Activated CD4-positive, alpha-beta T cell treated with anti-CD3 and anti-CD28 coated beads, Interleukin-2, amount 50 U/mL, for 4 hours (primary cell): ENCODE results near the gene OXTR.
"Not testable (repeated sequence)": the region's sequence is repeated elsewhere in the genome, so short reads cannot be mapped to it uniquely, and the experiment has no call there.

ENCODE experiments used
- DNase-seq, 2 experiments: peaks; one replicate each; pipeline ENCODE4 v3.0.0-alpha.2; 2020

OXTR gene

DNA sequence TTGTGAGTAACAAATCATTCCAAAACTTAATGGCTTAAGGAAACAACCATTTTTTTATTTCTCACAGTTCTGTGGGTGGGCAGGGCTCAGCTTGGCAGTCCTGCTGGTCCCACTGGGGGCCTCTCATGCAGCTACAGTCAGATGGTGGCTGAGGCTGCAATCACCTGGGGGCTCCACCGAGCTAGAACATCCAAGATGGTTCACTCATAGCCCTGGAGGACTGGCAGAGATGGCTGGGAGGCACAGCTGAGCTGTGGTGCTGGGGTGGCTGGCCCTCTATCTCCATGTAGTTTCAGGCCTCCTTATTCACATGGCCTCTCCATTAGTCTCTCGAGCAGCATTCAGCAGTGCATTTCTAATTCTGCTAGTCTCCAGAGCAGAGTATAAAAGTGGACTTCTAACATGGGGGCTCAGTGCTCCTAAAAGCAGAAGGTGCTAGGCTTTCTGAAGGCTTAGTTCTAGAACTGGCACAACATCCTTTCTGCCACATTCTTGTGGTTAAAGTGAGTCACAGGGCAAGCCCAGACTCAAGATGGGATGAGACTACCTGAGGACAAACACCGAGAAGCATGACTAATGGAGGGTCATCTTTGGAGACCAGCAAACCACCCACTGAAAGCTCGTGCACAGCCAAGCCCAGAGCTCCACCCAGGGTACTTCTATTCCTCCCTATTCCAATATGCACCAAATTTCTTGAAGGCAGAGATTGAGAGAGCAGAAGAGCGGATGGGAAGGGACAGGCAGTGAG lies 29.5 kb downstream of the OXTR start:
- no peak for DNase-seq

DNA sequence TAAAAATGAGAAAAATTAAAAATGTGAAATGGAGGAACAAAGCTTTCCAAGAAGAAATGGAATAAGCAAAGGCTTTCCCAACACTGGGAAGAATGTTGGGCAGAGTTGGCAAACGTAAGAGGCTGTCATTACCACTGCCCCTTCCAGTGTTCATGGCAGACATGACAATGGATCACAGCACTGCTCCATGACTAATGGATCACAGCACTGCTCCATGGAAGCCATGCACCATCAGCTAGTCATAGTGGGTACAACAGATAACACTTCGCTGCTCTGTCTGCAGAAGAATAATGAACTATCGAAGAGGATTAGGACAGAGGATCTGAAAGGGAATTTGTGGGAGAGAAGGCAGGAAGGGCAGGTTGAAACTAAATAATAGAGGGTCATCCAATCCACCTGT lies 30.8 kb downstream of the OXTR start:
- DNase-seq, result no peak

DNA sequence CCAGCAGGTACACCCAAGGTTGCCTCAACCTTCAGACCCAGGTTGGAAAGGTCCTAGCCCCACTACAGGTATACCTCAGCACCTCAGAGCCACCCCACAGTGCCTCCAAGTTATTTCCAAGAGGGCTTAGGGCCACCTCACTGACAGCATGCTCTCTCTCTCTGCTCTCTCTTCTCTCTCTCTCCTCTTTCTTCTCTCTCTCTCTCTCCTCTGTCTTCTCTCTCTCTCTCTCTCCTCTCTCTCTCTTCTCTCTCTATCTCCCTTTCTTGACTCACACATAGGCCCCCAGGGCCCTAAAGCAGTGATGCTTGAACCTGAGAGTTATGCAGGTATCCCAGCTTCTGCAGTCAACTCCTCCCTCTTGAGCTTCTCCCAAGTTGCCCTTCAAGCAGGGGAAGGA lies 31.6 kb downstream of the OXTR start:
- no peak for DNase-seq

DNA sequence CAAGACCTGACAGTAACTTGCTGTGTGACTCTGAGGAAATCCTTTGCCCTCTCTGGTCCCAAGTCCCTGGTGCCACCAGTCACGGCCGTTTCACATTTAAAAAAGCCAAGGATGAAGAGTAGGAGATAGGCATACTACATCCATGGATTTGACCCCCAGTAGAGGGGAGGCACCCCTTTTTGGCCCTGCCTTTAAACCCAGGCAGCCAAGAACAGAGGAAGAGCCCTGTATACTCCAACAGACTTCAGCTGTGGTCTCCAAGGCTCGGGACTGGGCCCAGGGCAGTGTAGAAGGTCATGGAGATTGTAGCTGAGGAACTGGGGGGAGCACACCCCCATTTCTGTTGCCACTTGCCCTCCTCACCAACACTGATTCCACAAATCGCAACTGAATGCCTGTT lies 32.1 kb downstream of the OXTR start:
- no peak for DNase-seq

DNA sequence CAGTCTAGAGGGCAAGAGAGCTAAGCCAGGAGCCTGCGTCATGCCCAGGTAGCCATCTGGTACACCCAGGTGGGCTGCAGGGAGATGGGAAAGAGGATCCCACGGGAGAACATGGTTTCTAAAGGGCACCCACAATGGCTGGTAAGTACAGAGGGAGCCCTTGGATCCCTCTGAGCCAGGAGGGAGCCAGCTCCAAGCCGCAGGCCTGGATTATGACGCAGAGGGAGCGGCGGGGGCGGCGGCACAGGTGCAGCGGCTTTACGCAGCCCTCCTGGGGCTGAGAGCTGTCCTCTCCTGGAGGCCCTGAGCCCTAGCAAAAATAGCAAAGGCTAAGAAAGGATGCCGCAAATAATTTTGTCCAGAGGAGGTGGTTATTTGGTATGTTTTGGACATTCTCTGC lies 33.0 kb downstream of the OXTR start:
- DNase-seq, result no peak

DNA sequence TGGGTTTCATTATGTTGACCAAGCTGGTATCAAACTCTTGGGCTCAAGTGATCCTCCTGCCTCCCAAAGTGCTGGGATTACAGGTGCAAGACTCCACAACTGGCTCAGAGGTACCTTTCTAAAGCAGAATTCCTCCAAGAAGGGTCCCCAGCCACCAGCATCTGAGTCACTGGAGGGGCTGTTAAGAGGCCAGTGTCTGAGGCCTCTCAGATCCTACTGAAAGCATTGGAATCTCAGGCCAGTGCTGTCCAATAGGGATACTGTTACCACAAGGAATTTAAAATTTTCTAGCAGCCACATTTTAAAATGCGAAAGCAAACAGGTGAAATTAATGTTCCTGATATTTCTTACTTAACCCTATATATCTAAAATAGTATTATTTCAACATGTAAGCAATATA lies 34.5 kb downstream of the OXTR start:
- no peak for DNase-seq

DNA sequence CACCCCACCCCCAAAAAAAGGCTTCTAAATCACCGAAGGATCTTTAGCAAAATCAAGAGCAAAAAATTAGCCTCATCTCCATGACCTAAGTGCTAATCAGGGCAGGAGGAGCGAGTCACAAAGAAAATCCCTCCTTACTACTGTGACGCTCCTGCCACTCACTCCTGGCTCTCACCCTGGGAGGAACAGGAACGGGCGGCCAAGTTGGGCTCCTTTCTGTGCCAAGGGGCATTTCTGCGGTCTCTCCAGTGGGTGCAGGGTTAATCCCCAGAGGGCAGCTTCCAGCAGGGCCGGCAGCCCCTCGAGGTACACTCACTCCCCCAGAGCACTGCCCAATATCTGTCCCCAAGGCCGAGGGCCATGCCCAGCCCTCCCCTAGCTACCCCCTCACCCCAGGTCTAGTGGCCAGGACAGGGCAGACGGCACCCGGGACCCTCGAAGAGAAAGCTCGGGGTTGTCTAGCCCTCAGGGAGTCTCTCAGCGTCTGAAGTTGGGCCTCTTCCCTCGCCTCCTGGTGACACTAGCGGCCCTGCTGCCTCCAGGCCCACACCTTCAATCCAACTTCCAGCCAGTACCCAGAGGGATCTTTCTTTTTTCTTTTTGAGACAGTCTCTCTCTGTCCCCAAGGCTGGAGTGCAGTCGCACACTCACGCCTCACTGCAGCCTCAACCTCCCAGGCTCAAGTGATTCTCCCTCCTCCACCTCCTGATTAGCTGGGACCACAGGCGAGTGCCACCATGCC lies 35.1 kb downstream of the OXTR start:
- no peak for DNase-seq

DNA sequence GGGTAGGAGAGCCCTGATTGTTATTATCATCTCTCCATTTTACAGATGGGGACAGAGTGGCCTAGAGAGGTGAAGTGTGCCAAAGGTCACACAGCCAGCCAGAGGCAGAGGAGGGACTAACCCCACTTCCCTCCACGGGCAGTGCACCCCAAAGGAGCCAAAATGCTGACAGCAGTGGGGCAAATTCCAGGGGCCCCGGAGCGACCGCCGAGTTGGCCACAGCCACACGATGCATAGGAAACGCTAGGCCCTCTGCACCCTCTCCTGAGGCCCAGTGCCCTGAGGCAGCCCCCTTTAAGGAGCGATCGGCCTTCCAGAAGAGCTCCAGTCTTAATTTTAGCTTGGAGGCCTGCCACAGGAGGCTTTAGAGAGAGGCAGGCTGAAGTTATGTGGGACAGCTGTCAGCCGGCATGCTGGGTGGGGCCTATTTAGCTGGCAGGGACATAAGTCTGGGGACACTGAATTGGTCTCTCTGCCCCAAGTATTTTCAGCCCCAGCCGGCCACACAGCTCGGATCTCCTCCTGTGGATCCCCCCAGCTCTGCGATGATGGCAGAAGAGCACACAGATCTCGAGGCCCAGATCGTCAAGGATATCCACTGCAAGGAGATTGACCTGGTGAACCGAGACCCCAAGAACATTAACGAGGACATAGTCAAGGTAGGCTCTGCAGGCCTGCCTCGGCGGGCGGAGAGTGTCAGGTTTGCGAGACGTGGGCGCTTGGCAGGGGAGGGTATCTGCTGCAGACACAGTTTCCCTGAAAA lies 35.9 kb downstream of the OXTR start, which contains the start of gene CAV3:
TSS of gene CAV3 (plus strand) at position 471 of the 763 bp plus-strand sequence. CDS start at position 546, 75 bp downstream.
- DNase-seq, result no peak

DNA sequence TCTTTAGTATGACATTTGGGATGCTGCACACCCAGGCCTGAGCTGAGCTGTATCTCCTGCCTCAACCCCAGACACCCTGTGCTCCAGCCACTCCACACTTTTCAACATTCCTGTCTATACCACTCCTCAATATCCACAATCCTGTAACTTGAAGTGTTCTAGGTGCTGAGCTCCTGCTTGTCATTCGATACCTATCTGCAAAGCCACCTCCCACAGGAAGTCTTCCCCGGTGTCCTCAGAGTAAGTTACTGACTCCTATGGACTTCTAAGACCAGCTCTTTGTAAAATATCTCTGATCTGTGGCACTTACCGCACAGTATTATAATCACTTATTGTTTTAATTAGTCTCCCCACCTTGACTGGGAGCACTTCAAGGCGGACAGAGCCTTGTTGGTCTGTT lies 37.0 kb downstream of the OXTR start:
- DNase-seq, result no peak

DNA sequence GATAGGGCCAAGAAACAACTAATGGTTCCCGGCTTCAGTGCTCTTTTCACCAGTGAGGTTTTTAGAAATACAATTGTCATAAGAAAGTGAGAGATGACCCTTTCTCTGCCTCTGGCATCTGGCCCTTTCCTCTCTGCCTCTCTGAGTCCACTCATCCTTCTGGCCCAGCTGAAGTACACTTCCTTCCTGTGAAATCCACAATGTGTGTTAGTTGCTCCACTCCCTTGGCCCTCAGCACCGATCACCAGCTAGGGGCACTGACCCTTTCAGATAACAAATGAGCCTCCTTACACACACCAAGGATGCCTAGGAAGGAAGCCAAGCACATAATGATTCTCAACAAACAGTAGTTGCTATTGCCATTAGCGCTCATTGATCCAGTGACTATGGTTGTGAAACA lies 38.8 kb downstream of the OXTR start:
- DNase-seq, result no peak

DNA sequence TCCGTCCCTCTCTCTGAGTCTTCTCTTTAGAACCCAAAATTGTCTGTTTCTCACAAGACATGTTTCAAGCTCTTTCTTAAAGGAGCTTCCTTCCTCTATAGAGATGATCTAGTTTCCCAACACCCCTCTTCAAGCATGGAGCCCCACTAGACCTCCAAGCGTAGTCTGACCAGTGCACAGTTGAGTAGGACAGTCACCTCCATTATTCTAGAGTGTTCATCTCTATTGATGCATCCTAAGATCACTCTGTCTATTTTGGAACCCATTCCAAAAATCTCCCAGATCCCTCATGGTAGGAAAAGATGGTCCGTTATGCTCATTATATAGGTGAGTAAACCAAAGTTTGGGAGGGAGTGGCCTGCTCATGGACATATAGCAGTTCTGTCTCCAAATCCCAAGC lies 39.9 kb downstream of the OXTR start:
- DNase-seq, result no peak

DNA sequence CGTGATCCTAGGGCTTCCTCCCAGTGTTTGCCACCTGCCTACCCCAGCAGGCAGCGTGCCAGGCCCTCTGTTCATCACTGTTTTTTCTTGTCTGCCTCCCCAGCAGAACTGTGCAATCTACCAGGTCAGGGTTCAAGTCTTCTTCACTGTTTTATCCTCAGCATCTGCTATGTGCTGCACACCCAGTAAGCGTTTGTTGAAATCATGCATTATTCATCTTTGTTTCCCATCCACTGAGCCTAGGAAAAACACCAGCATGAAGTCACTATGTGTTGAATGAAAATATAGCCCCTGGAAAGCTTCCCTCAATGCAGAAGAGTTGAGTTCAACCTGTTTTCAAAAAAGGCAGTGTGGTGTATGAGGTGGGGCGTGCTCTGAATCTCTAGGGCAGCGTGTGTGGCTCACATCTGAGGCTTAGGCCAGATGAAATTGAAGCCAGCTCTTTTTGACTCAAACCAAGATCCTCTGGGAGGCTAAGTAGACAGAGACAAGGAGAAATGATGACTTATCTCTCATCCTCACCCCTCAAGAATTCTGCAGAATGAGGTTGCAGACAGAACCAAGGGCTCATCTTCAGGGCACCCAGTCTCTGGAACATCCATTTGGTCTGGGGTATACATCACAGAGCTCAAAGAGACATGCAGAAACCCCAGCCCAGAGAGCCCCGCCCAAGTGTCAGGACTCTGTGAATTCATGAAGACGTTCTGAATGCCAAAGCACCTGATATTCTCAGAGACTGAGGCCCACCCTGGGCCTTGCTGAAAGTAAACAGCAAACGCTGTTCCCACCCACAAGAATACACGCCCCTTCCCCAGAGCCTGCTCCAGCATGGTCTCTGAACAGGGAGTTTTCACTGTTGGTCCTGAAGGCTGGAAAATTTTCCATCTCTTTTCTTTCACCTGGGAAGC lies 41.6 kb downstream of the OXTR start:
- no peak for DNase-seq

DNA sequence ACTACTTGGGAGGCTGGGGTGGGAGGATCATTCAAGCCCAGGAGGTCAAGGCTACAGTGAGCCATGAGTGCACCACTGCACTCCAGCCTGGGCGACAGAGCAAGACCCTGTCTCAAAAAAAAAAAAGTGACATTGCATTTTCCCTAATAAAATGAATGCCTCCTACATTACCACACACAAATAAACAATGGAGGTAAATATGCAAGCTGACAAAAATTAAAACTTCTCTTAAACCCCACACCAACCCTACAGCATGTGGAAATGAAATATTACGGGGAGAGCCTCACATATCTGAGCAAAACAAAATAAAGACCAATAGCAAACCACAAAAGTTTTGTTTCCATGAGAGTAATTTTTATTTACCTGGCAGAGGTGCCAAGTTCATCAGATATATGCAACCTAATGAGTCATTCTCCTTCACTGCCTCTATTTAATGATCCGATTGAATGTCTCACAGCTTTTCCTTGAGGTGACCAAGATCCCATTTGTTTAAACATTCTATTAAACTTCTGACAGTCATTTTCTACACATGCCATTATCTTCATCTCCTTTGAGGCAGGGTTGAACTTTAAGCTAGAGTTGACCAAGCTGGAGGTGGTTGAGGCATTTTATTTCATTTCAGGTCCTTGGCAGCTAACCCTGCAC lies 45.2 kb downstream of the OXTR start:
- DNase-seq, result no peak

DNA sequence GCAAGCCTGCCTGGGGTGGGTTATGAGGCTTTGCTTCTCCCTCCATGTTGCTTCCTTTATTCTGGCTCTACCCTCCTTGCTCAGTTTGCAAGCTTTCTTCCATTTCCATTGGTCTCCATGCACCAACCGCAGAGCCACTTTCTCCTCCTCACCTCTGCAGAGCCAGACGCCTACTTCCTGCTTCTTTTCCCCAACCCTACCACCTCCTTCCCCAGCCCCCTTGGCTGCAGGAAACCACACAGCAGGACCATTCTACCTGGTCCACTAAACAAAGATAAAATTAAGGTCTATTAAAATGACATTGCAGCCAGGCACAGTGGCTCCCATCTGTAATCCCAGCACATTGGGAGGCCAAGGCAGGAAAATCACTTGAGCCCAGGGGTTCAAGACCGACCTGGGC lies 45.8 kb downstream of the OXTR start:
- no peak for DNase-seq

DNA sequence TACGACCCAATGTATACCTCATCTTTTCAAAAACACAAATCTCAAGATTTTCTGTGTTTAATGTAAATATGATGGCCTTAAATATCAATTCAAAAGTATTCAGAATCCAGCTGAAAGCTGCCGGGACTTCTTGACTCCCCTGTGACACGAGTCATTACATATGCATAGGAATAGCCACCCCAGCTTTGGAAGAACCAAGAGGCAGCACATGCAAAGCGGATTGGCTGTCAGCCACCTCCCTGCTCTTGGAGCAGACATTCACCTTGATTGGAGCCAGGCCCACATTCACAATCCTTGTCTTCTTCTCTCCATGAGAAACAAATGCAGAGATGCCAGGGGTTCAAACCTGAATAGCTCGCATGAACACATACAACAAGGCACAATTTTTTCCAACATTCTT lies 46.6 kb downstream of the OXTR start:
- DNase-seq, result no peak

DNA sequence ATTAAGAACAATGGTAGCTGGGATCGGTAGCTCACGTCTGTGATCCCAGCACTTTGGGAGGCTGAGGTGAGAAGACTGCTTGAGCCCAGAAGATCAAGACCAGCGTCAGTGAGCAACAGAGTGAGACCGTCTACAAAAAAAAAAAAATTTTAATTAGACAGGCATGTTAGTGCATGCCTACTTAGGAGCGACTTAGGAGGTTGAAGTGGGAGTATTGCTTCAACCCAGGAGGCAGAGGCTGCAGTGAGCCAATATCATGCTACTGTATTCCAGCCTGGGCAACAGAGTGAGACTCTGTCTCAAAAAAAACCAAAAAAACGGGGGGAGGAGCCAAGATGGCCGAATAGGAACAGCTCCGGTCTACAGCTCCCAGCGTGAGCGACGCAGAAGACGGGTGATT lies 53.7 kb downstream of the OXTR start:
- DNase-seq, result not testable (repeated sequence)

DNA sequence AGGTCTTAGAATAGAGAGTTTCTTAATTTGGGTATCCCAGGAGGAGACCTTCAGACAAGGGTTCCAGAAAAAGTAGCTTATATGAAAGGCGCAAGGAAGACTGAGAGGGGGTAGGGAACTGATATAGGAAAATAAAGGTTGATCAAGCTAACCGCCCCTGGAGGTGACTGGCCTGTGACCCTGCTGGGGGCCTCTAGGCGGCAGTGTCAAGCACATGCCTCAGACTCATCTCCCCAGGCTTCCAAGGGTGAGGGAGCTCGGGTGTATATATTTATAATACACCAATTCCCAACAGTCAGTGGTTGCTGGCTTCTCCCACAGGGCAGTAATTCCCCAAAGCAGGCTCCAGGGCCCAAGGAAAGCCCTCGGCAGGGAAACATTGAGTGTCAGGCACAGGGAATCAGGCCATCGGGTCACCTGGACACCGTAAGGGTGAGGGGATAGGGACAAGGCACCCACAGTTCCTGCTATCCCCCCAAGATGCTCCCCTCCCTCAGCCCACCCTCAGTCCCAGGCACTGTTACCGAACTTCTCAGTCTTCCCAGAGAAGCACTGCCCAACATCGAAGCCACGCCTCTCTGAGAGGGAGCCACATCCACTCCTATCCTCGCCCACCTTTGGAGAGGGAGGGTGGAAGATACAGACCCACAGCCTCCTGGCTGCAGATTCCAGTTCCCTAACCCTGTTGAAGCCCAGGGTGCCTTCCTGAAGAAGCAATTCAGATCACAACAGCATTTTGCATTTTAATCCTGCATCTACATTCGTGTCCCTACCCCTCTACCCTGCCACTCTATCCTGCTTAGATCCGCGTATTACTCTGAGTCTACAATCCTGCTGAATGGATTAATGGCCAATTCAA lies 55.3 kb downstream of the OXTR start:
- no peak for DNase-seq

DNA sequence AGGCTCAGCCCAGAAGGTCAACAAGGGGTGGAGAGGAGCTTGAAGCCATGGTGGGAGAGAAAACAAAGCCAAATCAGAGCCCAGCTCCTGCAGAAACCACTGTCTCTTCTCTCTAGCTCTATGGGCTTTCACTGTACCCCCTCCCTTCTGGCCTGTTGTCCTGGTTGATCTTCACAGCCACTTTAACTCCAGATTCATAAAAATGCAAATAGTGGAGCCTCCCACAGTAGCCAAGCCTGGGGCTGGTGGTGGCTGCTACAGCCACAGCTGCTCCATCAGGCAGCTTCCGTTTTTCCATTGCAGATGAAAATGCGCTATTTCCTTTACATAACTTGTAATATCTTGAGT lies 56.5 kb downstream of the OXTR start:
- DNase-seq, result no peak

DNA sequence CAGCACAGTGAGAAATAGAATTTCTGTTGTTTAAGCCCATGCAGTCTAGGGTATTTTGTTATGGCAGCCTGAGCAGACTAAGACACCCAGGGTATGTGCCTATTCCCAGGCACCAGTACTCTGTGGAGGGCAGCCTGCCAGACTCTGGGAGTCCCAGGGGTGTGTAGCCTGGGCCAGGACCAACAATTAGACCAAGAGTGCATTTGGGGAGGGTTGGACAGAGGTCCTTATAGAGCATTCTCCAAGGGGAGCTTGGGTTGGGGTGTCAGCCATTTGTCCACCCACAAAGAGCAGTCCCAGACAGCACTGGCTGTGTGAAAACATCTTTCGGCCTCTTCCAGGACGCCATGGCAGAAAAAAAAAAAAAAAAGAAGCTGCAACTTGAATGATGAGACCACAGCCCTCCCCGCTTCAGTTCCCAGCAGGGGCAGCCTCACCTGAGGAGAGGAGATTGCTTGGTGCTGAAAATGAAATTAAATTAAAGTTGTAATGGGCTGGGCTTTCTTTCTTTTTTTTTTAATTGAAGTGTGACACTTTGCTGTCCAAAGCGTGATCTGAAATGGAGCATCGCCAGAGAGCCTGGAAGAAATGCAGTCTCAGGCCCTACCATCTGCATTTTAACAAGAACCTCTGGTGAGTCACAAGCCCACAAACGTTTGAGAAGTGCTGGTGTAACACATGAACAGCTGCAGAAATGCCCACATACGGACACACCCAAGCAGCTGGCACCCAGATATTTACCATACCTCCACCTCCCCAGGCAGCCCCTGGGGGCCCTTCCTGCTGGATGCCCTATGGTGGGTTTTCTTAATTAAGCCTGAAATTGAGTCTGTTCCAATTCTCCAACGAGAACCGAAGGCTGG lies 57.1 kb downstream of the OXTR start:
- DNase-seq, result no peak

DNA sequence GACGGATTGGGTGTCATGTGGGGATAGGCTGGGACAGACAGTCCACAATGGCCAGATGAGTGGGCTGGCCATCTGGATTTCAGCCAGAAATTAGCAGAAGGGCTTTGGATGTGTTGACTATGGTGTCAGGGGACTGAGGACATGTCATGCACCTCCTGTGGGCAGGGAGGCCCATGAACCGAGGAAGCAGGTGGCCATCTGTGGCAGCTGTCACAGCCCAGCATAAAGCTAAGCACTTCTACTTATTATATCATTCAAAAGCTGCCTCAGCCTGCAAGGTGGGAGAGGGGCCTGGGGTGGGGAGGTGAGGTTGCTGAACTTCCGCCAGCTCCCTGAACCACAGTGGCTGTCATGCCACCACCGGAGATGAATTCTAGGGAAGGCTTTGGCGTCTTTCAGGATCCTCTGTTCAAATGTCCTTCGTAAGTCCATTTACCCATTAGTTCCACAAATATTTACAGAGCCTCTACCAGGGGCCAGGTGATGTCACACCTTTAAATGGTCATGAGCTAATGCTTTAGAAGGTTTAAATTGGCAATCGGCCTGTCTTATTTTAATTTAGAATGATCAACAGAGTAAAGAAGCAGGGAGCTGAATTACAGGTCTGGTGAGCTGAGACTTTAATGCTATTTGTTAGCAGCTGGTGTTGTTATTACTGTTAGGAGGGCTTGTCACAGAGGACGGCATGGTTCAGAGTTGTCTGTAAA lies 59.5 kb downstream of the OXTR start:
- DNase-seq, result no peak
